GM12892 (cell line): ENCODE results near the gene SORBS2.

Experiments
- DNase-seq: peaks from one replicate; pipeline ENCODE4 v3.0.0; 2011; ENCODE audit not compliant: insufficient read length
- FAIRE-seq: peaks from 2 replicates; lab custom pipeline; 2011; peaks lifted over from hg19 to GRCh38; lab: Jason Lieb, UNC
- POLR2A ChIP-seq: IDR thresholded peaks from 2 replicates; pipeline ENCODE4 v1.6.1; 2011; ENCODE audit warnings: low read depth, low read length, control low read depth
- POLR2AphosphoS5 ChIP-seq: IDR thresholded peaks from 2 replicates; pipeline ENCODE4 v1.6.1; 2011; ENCODE audit warnings: low read depth, low read length, control low read depth
- TAF1 ChIP-seq: IDR thresholded peaks from 2 replicates; pipeline ENCODE4 v1.6.1; 2011; ENCODE audit warnings: low read depth, mild to moderate bottlenecking, control low read depth, low read length, borderline replicate concordance

SORBS2 gene

DNA sequence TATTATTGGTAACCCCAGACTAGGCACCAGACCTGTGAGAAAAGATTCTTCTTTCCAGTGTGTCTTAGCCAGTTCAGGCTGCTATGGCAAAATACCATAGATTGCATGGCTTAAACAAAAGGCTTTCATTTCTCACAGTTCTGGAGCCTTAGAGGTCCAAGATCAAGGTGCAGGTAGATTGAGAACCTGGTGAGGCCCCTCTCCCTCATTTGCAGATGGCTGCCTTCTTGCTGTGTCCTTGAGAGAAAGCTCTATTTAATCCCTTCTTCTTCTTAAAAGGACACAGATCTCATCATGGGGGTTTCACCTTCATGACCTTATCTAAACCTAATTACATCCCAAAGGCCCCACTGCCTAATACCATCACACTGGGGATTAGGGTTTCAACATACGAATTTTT, 273.2 kb downstream of the SORBS2 start:
- no peak for DNase-seq
- no peak for TF ChIP-seq TAF1
- no peak for TF ChIP-seq POLR2A
- no peak for TF ChIP-seq POLR2AphosphoS5
- no peak for FAIRE-seq

DNA sequence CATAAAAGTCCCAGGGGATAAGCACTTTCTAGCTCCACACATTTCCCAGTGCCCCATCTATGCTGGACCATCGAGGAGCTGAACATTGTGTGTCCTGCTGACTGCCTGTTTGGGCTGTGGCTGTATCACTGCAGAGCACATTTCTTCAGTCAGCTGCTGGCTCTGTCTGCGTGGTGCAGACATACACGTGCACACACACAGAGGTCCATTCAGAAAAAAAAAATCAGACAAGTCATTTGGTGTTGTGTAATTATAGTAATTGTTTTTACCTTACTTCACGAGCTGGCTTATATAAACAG, 275.6 kb downstream of the SORBS2 start:
- FAIRE-seq (peak; percentile 48), DNase-seq (no peak)
- TF ChIP-seq TAF1 (no peak), POLR2AphosphoS5 (no peak), POLR2A (no peak)

DNA sequence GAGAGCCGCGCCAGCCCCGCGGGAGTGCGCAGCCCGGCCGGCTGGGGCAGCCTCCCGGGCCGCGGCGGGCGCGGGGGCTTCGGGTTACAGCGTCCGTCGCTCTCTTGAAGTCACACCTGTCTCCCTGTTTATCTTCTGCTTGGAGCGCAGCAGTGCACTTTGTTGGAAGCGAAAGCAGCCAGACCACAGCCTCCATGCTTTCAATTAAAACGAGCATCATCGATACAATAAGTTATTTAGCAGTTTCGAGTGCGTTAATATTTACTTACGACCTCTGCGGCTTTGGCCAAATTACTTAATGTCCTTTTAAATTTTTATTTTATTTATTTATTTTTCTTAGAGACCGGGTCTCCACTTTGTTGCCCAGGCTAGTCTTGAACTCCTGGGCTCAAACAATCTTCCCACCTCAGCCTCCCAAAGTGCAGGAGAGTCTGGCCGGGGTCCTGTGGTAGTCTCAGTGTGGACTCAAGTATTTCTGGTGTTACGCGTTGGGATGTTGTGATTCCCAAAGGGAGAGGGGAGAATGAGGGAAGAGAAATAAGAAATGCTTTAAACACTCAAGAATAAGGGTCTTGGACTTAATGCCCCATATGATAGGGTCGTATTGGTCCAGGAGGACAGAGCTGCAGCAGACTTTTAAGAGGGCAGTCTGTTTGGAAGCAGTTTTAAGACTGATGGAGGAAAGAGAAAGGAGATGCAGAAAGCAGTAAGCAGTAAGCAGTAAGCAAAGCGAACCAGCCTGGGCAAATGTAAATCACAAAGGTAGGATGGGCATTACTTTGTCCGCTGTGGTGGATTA, 276.2 kb downstream of the SORBS2 start:
- no peak for DNase-seq

More for the DNA sequence above, 276.2 kb downstream of the SORBS2 start:
- TF ChIP-seq POLR2AphosphoS5 (no peak), TAF1 (no peak), POLR2A (no peak)
- no peak for FAIRE-seq
